IMR-90 (cell line): ENCODE measurements around the gene RELN. TPM values are rescaled to one million over a fixed set of nuclear protein-coding genes. Genes with fewer than 3 reads are reported as not detected.

Experiments used
- ATAC-seq: fragments of 200-7000 bp; cut with Tn5 transposase; 2 replicates; pipeline ENCODE4 v1.9.1; 2020; ENCODE audit warnings: low read depth, mild to moderate bottlenecking, moderate library complexity
- BruUV-seq: library from RNA; stranded (reverse); fragments of 400-500 nt; replicated peaks from 2 replicates; lab custom pipeline; 2021; lab: Mats Ljungman, UMichigan
- CTCF ChIA-PET: fragments of 300-600 bp; formaldehyde crosslinking; extraction: SDS; loops from one replicate; lab custom pipeline; 2021; ENCODE audit warnings: antibody characterized with exemption; lab: Yijun Ruan, JAX
- POLR2A ChIA-PET: fragments of 300-600 bp; sonication (Branson Sonifier 250); formaldehyde crosslinking; loops from one replicate; lab custom pipeline; 2022; ENCODE audit warnings: antibody characterized with exemption; ENCODE audit not compliant: unreplicated experiment; lab: Charles Lee
- DNase-seq: peaks from one replicate; pipeline ENCODE4 v3.0.0; 2013
- H2AFZ ChIP-seq: replicated peaks from 2 replicates; pipeline ENCODE3; 2013; ENCODE audit warnings: low read length, mild to moderate bottlenecking; ENCODE audit not compliant: poor library complexity
- H2AK5ac ChIP-seq: 2 replicates; pipeline ENCODE4 v1.6.1; 2013; ENCODE audit warnings: low read depth, low read length, inconsistent platforms
- H2AK9ac ChIP-seq: replicated peaks from 2 replicates; pipeline ENCODE3; 2013; ENCODE audit warnings: mild to moderate bottlenecking, low read depth, low read length, moderate library complexity; ENCODE audit not compliant: poor library complexity
- H2BK120ac ChIP-seq: 2 replicates; pipeline ENCODE4 v1.6.1; 2013; ENCODE audit warnings: low read depth, low read length, inconsistent platforms
- H2BK15ac ChIP-seq: 3 replicates; pipeline ENCODE4 v1.6.1; 2013; ENCODE audit warnings: low read depth, low read length, inconsistent platforms
- H2BK20ac ChIP-seq: 2 replicates; pipeline ENCODE4 v1.6.1; 2013; ENCODE audit warnings: low read depth, mild to moderate bottlenecking, inconsistent platforms, low read length, moderate library complexity
- H2BK5ac ChIP-seq: 2 replicates; pipeline ENCODE4 v1.6.1; 2013; ENCODE audit warnings: mild to moderate bottlenecking, low read depth, low read length, inconsistent platforms; ENCODE audit not compliant: poor library complexity, severe bottlenecking
- H3K14ac ChIP-seq: replicated peaks from 2 replicates; pipeline ENCODE4 v1.6.1; 2013; ENCODE audit warnings: low read depth, low read length, inconsistent platforms
- H3K18ac ChIP-seq: 2 replicates; pipeline ENCODE4 v1.6.1; 2013; ENCODE audit warnings: low read depth, low read length, control low read depth
- H3K23ac ChIP-seq: 2 replicates; pipeline ENCODE4 v1.6.1; 2013; ENCODE audit warnings: low read depth, low read length, inconsistent platforms
- H3K27ac ChIP-seq: 2 replicates; pipeline ENCODE4 v1.5.1; 2013; ENCODE audit warnings: mild to moderate bottlenecking, control low read depth, low read length; ENCODE audit not compliant: insufficient read depth
- H3K27me3 ChIP-seq: 2 replicates; pipeline ENCODE4 v1.6.1; 2013; ENCODE audit warnings: low read length; ENCODE audit not compliant: control insufficient read depth, insufficient read depth
- H3K36me3 ChIP-seq: 2 replicates; pipeline ENCODE4 v1.6.1; 2013; ENCODE audit warnings: low read length, mixed read lengths; ENCODE audit not compliant: control insufficient read depth, insufficient read depth
- H3K4ac ChIP-seq: 2 replicates; pipeline ENCODE4 v1.6.1; 2013; ENCODE audit warnings: low read depth, low read length, inconsistent platforms
- H3K4me1 ChIP-seq: 2 replicates; pipeline ENCODE4 v1.6.1; 2013; ENCODE audit warnings: low read length, mixed read lengths; ENCODE audit not compliant: control insufficient read depth, insufficient read depth
- H3K4me2 ChIP-seq: 2 replicates; pipeline ENCODE4 v1.6.1; 2013; ENCODE audit warnings: low read depth, mild to moderate bottlenecking, control low read depth, low read length, moderate library complexity
- H3K4me3 ChIP-seq: 2 replicates; pipeline ENCODE4 v1.5.1; 2013; ENCODE audit warnings: low read depth, mild to moderate bottlenecking, control low read depth, low read length, moderate library complexity; ENCODE audit not compliant: insufficient read depth
- H3K56ac ChIP-seq: 2 replicates; pipeline ENCODE4 v1.6.1; 2013; ENCODE audit warnings: low read length, inconsistent platforms; ENCODE audit not compliant: insufficient read depth; ENCODE audit errors: extremely low read depth
- H3K79me1 ChIP-seq, 2 experiments: 2 replicates each; pipeline ENCODE4 v1.6.1; 2013; ENCODE audit warnings: low read length in 2 of 2, inconsistent platforms in 1 of 2, low read depth in 1 of 2
- H3K9ac ChIP-seq: 2 replicates; pipeline ENCODE4 v1.6.1; 2013; ENCODE audit warnings: low read depth, low read length, control low read depth
- H3K9me1 ChIP-seq: 2 replicates; pipeline ENCODE4 v1.6.1; 2013; ENCODE audit warnings: low read length, inconsistent platforms; ENCODE audit not compliant: insufficient read depth
- H3K9me3 ChIP-seq: 2 replicates; pipeline ENCODE4 v1.6.1; 2013; ENCODE audit warnings: low read length; ENCODE audit not compliant: control insufficient read depth, insufficient read depth
- H4K20me1 ChIP-seq: 2 replicates; pipeline ENCODE4 v1.6.1; 2013; ENCODE audit warnings: low read length, inconsistent platforms; ENCODE audit not compliant: insufficient read depth
- H4K5ac ChIP-seq: 2 replicates; pipeline ENCODE4 v1.6.1; 2013; ENCODE audit warnings: mild to moderate bottlenecking, low read depth, low read length, control low read depth
- H4K8ac ChIP-seq, 2 experiments: 2 replicates each; pipeline ENCODE4 v1.6.1; 2013; ENCODE audit warnings: low read depth in 2 of 2, low read length in 2 of 2, control low read depth in 1 of 2, inconsistent platforms in 1 of 2
- H4K91ac ChIP-seq: 2 replicates; pipeline ENCODE4 v1.6.1; 2013; ENCODE audit warnings: low read depth, low read length, inconsistent platforms; ENCODE audit not compliant: insufficient read depth
- BHLHE40 ChIP-seq: fragments of 150-350 bp; IDR thresholded peaks from 2 replicates; pipeline ENCODE4 v1.6.1; 2016; ENCODE audit warnings: mild to moderate bottlenecking, low read depth, low read length
- ELK1 ChIP-seq: fragments of 150-350 bp; IDR thresholded peaks from 2 replicates; pipeline ENCODE4 v1.6.1; 2016; ENCODE audit warnings: low read depth, mild to moderate bottlenecking, low read length, moderate library complexity, borderline replicate concordance
- FOS ChIP-seq: fragments of 150-350 bp; IDR thresholded peaks from 2 replicates; pipeline ENCODE4 v1.6.1; 2016; ENCODE audit warnings: low read depth, low read length
- NFE2L2 ChIP-seq: fragments of 150-350 bp; IDR thresholded peaks from 2 replicates; pipeline ENCODE4 v1.6.1; 2016; ENCODE audit warnings: low read depth, mild to moderate bottlenecking, low read length
- RAD21 ChIP-seq: IDR thresholded peaks from 2 replicates; pipeline ENCODE4 v1.6.1; 2012; ENCODE audit warnings: low read length, improper control_type of control experiment
- RCOR1 ChIP-seq: IDR thresholded peaks from 2 replicates; pipeline ENCODE4 v1.6.1; 2012; ENCODE audit warnings: mild to moderate bottlenecking, low read length, improper control_type of control experiment; ENCODE audit not compliant: insufficient replicate concordance
- RFX5 ChIP-seq: IDR thresholded peaks from 2 replicates; pipeline ENCODE4 v1.8.0; 2012; ENCODE audit warnings: low read depth, mild to moderate bottlenecking, low read length, moderate library complexity
- SMC3 ChIP-seq: fragments of 150-350 bp; IDR thresholded peaks from 2 replicates; pipeline ENCODE4 v1.6.1; 2016; ENCODE audit warnings: low read depth, mild to moderate bottlenecking, antibody characterized with exemption, low read length, moderate library complexity
- WGBS, 2 experiments: methylation state at CpG; one replicate each; pipeline versions ENCODE4 v1.1.5 to v1.1.7; 2013; ENCODE audit warnings: missing lambda C conversion rate in 2 of 2; ENCODE audit not compliant: insufficient read length in 1 of 2; ENCODE audit errors: extremely low coverage in 2 of 2; 5-methylcytosine and 5-hydroxymethylcytosine counted together
- dilution Hi-C: fragments of 300-500 bp; cut with HindIII; formaldehyde crosslinking; loops from one replicate; pipeline ENCODE4 v1.14.3; 2018; ENCODE audit warnings: low sequenced_read_pairs; ENCODE audit not compliant: unreplicated experiment
- in situ Hi-C: fragments of 300-500 bp; cut with MboI; formaldehyde crosslinking; loops from 3 replicates; pipeline ENCODE4 v1.14.3; 2019; ENCODE audit warnings: low sequenced_read_pairs, inconsistent platforms, mixed read lengths
- intact Hi-C: fragments of 100-400 bp; cut with micrococcal nuclease; formaldehyde crosslinking; loops from 2 replicates; pipeline ENCODE4 v1.10.0; 2022
- polyA plus RNA-seq, 3 experiments: library from polyadenylated mRNA; depleted of rRNA; stranded (reverse); fragments of >200 nt; gene quantifications; 2 replicates each; pipeline ENCODE4 v1.2.3, GENCODE V29; 2012; ENCODE audit warnings: low replicate concordance in 1 of 3
- total RNA-seq: library from RNA; depleted of rRNA; stranded (reverse); fragments of >200 nt; gene quantifications from 2 replicates; pipeline ENCODE4 v1.2.3, GENCODE V29; 2012

The RELN gene
- total and polyA plus RNA-seq, 2 of the 4 experiments (the other 2 are of a cell fraction): 14.7 to 23.7 TPM

- Histone ChIP-seq H3K27me3 (no peaks in the 10 kb centered on the region), H3K27ac (no peak overlapping the region), H3K9ac (no peak overlapping the region), H4K91ac (no peak overlapping the region), H2BK120ac (no peak overlapping the region), H3K4me1 (0 out of 2 replicates have a peak, but pooled peaks cover 1% of the 10 kb centered on the region), H2BK20ac (no peak overlapping the region), H3K4me3 (no peak overlapping the region), H4K5ac (no peak overlapping the region), H2BK15ac (no peak overlapping the region), H3K9me1 (0 out of 2 replicates have a peak, but pooled peaks cover 3% of the 10 kb centered on the region), H3K14ac (no peak overlapping the region), H4K8ac (no peak overlapping the region), H4K20me1 (no peaks in the 10 kb centered on the region), H2BK5ac (no peak overlapping the region), H3K9me3 (no peaks in the 10 kb centered on the region), H2AK9ac (no peak overlapping the region), H2AK5ac (no peak overlapping the region), H3K56ac (no peak overlapping the region), H3K4me2 (no peak overlapping the region), H2AFZ (no peak overlapping the region), H3K23ac (no peak overlapping the region), H3K18ac (no peak overlapping the region), H3K36me3 (0 out of 2 replicates have a peak, but pooled peaks cover 2% of the 10 kb centered on the region), H3K4ac (no peak overlapping the region), H3K79me1 (no peaks in the 10 kb centered on the region)
- ChIA-PET CTCF (interaction anchor here (1.7 kb wide), 1 partner anchor 9 kb away, joined by 5 read pairs; no protein-coding TSS in a partner anchor), POLR2A (no interaction called here)
- intact Hi-C loops (loop anchor here (2.0 kb wide), 1 partner anchor 17 kb away; no protein-coding TSS in a partner anchor), dilution Hi-C loops (no loop called here), in situ Hi-C loops (no loop called here)
- BruUV-seq: no TSS peak
- TF ChIP-seq RAD21 (no peak), NFE2L2 (no peak), ELK1 (no peak), RCOR1 (no peak), BHLHE40 (no peak), FOS (no peak), SMC3 (no peak), RFX5 (no peak)
- DNase-seq: no peak
- ATAC-seq: no peak
- no CpG with 5 or more reads among the region's 2 CpGs for WGBS, 2 experiments
Observed at GRCh38 chr7:103541947-103542346, 447.5 kb downstream of the RELN start.
